ENCODE results near the gene HFE.
"Not testable (repeated sequence)": the region's sequence is repeated elsewhere in the genome, so short reads cannot be mapped to it uniquely, and the experiment has no call there.

HFE gene

DNA sequence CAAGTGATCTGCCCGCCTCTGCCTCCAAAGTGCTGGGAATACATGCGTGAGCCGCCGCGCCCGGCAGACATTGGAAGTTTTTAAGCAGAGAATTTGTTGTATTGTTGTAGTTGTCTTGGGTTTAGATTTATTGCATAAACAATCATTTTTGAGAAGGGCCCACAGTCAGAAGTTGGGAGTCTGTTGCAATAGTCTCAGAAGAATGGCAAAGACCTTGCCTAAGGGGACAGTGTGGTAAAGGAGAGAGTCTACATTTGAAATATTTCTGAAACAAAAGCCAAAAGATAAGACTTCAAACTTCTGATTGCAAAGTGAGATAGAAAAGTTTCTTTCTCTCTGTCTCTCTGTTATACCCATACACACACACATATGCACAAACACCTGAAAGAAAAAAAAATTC is 22.5 kb downstream of the HFE start:
- DNase-seq (ENCODE audit: low spot score) = no peak

DNA sequence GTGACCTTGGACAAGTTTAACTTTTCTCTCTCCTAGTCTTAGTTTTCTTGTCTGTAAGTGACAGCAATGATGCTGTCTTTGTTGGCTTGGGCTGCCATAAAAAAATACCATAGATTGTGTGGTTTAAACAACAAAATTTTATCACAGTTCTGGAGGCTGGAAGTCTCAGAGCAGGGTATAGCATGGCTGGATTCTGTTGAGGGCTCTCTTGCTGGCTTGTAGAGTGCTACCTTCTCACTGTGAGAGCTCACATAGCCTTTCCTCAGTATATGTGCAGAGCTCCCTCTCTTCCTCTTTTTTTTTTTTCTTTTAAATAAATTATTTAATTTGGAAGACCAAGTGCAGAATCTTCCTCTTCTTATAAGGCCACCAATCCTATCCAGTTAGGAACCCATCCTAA is 26.3 kb downstream of the HFE start:
- DNase-seq (ENCODE audit: low spot score) = no peak

DNA sequence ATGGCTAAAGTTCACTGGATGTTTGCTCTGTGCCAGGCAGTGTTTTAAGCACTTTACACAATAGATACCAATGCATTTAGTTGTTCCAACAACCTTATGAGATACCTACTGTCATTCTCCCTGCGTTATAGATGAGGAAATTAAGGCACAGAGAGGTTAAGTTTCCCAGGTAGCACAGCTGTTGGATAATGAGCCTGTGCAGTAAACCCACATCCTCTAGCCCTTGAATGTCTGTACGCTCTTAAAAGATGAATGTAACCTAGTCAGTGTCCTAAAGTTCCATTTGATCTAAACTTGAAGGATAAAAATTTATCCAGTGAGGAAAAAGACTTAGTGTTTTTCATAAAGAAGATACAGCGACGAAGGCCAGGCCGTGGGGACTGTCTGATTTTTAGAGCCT is 28.0 kb downstream of the HFE start:
- DNase-seq (ENCODE audit: low spot score) = no peak

DNA sequence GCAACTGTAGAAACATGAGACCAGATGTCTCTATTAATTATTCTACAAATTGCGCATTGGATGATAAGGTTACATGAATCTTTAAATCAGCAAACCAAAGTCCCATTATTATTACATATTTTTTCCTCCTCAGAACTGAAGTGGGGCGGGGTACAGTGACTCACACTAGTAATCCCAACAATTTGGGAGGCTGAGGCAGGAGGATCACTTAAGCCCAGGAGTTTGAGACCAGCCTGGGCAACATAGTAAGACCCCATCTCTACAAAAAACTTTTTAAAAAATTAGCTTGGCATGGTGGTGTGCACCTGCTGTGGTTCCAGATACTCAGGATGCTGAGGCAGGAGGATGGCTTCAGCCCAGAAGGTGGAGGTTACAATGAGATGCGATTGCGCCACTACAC is 29.0 kb downstream of the HFE start:
- DNase-seq (ENCODE audit: low spot score) = no peak

DNA sequence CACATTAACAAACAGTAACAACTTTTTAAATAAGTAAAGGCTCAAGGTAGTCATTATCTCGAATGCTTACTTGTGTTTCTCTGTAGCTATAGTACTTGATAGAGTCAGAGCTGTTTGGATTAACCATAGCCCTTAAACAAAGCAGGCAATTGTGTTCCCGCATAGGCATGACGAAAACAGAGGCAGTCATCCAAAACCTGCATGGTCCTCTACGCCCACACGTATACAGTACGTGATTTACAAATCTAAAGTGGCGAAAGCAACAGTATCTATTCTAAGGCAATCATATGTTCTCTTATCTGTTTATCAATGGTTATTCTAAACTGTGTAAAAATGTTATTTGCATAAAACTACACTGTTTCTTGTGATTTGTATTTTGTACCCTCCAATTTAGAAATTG is 31.8 kb downstream of the HFE start:
- no peak for DNase-seq (ENCODE audit: low spot score)

DNA sequence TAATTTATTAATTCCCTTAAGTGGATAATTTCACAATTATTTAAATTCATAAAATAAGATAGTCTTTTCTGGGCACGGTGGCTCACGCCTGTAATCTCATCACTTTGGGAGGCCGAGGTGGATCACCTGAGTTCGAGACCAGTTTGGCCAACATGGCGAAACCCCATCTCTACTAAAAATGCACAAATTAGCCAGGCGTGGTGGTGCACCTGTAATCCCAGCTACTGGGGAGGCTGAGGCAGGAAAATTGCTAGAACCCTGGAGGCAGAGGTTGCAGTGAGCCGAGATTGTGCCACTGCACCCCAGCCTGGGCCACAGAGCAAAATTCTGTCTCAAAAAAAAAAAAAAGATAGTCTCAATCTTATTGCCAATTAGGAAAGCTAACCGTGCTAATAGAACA is 32.9 kb downstream of the HFE start:
- not testable (repeated sequence) for DNase-seq (ENCODE audit: low spot score)

DNA sequence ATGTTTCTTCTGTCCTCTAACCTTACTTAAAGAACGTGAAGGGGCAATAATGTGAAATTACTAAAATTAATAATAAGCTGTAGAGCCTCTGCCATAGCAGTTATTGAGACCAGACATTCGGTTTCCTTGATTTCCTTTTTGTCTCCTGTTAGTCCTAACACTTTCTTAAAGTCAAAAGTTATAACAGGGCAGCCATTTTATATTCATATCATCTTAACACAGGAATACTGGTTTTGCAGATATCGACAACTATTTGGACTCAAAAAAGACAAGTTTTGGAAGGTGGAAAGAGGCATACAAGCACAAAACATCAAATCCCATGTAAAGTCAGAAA is 33.5 kb downstream of the HFE start:
- no peak for DNase-seq (ENCODE audit: low spot score)

DNA sequence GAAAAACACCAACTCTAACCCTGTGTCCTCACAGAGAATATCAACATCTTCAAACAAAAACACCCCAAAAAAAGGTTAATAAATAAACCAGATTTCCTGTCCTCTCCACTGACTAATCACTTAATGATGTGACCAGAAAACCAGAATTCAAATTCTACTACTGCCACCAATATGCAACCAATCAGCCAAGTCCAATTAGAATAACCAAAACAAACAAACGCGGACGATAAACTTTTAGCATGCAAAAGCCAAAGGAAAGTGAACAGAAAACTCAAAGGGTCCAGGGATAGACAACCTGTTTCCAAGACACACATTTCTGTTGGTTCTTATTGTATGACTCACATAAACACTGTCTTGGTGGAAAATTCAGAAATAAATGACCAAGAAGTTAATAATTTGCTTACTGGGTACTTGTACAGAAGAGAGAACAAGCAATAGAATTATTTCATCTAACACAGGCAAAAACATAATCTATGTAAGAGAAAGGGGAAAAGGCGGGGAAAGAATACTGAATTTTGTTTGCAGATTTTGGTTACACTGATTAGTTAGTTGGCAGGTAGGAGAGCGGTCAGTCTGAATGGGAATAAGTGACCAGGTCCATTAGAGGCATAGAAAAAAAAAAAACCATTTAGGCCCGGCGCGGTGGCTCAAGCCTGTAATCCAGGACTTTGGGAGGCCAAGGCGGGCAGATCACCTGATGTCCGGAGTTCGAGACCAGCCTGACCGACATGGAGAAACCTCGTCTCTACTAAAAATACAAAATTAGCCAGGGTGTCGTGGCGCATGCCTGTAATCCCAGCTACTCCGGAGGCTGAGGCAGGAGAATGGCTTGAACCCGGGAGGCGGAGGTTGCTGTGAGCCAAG is 34.1 kb downstream of the HFE start:
- no peak for DNase-seq (ENCODE audit: low spot score)

DNA sequence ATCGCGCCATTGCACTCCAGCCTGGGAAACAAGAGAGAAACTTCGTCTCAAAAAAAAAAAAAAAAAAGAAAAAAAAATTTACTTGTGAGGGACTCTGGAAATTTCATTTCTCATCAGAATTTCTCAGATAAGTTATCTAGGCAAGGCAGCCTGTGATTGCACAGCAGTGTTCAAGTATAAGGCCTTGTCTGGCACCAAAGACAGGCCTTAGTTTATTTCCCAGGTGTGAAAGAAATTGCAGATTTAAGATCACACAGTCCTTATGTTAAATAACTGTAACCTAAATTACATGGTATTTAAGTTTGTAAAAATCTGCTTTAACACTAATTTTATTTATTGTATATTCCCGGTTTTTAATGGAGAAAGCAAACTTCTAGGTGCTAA is 34.8 kb downstream of the HFE start:
- no peak for DNase-seq (ENCODE audit: low spot score)

DNA sequence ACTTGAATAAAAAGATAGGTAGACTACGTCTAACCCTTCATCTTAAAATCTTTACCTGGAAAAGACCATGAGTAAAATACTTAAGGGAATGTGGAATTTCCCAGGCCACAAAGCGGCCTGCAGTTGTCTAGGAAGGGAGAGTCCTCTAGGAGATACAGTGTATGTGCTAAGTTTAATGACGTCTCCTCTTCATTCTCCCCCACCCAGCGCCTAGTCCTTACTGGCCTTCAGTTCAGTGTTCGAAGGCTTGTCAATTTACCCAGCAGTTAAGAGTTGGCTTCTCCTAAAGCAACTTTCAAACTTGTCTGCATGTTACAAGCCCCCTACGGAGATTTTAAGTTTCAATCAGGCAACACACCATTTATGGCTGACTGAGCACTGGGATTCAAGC is 35.2 kb downstream of the HFE start:
- DNase-seq (ENCODE audit: low spot score) = peak; percentile 30

DNA sequence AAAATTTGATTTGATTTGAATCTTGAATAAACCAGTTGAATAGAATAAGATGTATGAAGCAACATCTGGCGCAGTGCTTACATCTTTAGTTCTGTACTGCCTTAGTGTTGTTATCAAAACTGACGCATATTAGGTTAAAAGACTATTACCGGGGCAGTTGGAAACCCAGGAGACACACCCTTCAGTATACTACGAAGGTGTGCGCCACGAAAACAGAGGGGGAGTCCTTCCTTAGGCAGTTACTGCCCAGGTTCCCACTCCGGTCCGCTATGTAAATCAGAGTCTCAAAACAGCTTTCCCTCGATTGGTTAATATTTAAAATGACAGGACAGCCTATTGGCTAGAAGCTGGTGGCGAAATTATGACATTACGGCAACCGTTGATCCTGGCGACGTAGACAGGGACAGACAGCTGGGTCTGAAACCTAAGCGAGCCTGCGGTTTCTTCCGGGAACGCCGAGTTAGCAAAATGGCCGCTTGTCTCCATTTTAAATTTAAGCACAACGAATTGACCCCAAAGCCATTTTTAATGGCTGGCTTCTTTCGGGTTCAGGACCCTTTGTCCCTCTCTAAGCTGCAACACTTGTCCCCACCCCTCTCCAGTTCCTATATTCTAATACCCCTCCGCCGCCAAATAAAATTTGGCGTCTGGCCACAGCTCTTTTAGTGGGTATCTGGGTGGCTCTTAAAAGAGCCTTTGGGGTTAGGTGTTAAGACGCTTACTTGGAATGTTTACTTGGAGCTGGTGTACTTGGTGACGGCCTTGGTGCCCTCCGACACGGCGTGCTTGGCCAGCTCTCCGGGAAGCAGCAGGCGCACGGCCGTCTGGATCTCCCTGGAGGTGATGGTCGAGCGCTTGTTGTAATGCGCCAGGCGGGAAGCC is 35.8 kb downstream of the HFE start:
- peak; percentile 100 for DNase-seq (ENCODE audit: low spot score)

DNA sequence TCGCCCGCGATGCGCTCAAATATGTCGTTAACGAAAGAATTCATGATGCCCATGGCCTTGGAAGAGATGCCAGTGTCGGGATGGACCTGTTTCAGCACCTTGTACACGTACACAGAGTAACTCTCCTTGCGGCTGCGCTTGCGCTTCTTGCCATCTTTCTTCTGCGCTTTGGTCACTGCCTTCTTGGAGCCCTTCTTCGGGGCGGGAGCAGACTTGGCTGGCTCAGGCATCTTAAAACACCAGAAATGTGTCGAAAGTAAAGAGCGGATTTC is 36.4 kb downstream of the HFE start:
- no peak for DNase-seq (ENCODE audit: low spot score)

DNA sequence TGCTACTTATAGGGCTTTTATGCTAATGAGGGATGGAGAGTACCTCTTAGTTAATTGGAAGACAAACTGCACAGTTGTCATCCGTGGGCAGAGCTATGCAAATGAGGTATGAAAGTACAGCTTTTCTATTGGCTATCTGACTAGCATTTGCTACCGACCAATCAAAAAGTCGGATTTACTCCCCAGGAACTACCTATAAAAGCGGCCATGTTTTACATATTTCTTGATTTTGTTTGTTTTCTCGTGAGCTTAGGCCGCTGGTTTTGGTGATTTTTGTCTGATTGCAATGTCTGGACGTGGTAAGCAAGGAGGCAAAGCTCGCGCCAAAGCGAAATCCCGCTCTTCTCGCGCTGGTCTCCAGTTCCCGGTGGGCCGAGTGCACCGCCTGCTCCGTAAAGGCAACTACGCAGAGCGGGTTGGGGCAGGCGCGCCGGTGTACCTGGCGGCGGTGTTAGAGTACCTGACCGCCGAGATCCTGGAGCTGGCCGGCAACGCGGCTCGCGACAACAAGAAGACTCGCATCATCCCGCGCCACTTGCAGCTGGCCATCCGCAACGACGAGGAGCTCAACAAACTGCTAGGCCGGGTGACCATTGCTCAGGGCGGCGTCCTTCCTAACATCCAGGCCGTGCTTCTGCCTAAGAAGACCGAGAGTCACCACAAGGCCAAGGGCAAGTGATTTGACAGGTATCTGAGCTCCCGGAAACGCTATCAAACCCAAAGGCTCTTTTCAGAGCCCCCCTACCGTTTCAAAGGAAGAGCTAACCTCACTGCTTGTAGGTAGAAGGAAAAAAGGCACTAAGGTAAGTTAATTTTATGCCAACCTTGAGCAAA is 36.9 kb downstream of the HFE start:
- DNase-seq (ENCODE audit: low spot score) = peak; percentile 100

DNA sequence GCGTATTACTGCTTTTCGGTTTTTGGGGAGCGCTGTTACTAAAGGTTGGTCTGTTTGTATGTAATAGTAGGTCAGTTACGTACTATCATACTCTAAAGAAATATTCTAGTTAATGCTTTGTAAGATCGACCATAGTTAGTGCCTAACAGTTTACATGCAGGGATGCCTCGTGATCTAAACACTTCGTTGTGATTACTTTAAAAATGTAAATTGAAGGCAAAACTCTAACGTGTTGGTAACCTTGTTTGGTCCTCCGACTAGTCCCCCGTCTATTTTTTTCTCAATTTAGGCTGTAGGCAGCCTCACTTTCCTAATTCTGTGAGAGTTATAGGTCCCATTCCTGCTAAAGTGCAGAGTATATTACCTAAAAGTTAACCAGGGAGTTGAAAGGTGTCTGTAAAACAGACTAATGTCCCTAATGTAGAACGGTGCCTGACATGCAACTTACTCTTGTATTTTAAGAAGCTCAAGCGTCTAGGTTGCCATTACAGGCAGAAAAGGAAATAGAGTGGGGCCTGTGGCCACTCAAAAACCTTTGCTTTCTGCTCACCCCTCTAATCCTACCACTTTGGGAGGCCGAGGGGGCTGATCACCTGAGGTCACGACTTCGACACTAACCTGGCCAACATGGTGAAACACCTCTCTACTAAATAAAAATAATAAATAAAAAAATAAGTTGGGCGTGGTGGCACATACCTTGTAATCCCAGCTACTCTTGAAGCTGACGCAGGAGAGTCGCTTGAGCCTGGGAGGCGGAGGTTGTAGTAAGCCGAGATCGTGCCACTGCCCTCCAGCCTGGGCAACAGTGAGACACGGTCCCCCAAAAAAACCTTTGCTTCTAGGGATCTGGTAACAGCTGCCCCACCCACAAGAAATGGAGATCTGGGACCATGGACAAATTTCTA is 37.8 kb downstream of the HFE start:
- DNase-seq (ENCODE audit: low spot score) = peak; percentile 43

DNA sequence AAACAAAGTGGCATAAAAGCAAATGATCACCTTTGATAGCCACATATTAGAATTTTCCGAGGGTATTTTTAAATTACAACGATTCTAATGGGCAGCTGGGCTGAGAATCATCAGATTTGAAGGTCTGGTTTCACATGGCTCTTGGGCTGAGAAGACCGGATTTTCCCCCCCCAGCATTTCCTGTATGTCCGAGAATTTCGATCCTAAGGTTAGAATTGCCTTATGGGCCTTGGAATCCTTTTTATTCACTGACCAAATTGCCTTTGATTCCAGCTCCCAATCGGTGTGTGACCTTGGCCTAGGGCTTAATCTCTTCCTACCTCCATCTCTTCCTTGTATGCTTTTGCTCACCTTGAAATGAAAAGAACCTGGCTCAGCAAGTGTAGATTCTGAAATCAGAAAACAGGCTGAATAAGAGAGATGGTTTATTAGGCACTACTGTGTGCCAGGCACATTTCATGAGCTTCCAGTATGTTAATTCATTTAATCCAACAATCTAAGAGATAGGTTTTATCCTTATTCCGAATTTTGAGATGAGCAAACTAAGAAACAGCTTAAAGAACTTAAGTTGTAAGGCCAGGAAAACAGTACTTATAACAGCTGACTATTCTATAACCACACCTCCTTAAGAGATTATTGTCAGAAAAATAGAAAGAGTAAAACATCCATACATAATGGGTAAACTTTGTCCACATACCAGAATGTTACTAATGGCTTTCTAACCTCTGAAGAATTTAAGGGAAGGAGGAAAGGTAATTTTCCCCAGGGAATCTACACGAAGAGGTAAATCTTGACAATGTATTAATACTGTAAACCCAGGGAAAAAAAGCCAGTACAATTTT is 39.4 kb downstream of the HFE start:
- no peak for DNase-seq (ENCODE audit: low spot score)

DNA sequence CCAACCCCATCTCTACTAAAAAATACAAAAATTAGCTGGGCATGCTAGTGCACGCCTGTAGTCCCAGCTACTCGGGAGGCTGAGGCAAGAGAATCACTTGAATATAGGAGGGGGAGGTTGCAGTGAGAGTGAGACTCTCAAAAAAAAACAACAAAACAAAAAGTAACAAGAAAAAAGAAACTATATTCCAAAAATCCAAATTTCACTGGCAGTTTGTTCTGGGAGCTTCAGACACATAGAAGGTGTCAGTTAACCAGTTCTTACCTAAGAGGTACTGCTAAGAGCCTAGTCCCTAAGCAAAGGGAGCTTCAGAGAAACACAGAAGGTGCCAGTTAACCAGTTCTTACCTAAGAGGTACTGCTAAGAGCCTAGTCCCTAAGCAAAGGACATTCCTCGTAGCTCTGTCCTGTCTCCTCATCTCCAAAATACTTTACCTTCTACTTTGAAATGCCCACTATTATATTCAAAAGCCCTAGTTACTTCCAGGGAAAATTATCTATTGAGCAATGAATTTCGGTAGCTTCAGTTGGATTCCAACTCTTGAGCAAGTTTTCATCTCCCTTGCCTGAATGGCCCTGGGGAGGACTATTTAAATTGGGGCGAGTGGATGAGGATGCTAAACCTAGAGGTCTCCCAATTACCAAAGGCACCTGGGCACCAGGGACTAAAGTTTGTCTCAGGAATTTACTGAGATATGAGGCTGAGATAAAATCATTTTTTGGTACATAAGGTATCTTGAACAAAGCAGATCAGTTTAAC is 41.0 kb downstream of the HFE start:
- no peak for DNase-seq (ENCODE audit: low spot score)

DNA sequence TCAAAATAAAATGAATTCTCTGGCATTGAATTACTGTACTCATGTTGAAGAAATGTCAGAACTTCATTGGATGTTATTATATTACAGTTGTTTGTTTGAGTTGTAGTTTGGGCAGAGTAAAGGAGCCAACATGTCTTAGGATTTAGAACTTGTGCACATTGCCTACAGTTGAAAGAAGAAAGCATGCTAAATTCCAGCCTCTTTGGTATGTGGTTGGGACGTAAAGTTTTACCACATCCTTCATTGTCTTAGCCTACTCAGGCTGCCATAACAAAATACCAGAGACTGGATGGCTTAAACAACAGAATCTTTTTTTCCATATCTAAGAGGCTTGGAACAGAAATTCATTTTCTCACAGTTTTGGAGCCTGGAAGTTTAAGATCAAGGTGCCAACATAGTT is 42.4 kb downstream of the HFE start:
- DNase-seq (ENCODE audit: low spot score) = no peak

DNA sequence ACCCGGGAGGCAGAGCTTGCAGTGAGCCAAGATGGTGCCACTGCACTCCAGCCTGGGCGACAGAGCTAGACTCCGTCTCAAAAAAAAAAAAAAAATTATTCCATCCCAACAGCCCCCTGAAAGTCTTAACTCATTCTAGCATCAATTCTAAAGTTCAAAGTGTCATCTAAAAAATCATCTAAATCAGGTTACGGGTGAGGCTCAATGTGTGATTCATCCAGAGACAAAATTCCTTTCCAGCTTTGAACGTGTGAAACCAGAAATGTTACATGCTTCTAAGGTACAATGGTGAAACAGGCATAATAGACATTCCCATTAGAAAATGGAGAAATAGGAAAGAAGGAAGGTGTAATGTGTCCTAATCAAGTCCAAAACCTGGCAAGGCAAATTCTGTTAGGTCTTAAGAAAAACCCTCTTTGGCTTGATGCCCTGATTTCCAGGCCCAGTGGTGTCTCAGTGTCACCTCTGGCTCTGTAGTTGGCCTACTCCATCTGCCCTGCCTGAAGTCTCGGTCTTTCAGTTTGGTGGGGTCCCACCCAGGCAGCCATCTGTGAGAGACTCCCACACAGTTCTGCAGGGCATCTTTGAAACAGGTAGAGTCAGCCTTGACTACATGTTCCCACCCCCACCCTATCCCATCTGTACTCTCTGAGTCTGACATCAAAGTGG is 43.5 kb downstream of the HFE start:
- no peak for DNase-seq (ENCODE audit: low spot score)

DNA sequence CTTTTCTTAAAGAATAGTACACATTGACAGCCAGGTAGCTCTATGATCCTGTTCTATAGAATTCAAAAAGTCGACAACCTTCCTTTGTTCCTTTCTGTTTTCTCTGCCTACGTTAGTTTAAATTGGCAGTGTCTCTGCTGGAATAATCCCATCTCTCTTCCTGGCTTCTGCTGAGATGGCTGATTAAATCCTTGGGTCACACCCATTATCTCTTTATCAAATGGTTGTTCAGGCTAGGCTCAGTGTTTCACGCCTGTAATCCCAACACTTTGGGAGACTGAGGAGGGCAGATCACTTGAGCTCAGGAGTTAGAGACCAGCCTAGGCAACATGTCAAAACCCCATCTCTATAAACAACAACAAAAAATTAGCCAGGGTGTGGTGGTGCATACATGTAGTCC is 44.4 kb downstream of the HFE start:
- no peak for DNase-seq (ENCODE audit: low spot score)

DNA sequence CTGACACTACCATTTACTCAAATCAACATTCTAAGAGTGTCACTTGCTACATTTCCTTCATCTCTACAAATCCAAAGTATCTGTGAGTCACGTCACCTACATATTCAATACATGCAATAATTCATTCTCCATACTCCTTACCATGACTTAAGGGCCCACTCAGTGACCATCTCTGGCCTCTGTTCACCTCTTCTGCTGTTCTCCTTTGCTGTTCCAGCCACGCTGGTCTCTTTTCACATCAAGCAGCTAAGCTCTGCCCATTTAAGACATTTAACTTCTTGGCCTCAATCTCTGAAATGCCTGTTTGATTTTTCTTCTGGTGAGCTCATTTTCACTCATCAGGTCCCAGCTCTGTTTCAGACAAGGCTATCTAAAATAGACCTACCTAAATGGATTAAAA is 46.5 kb downstream of the HFE start:
- no peak for DNase-seq (ENCODE audit: low spot score)

Data from RKO (cell line).